GM18502 (cell line): ENCODE results near the gene ACAT2.
"Not testable (repeated sequence)": the region's sequence is repeated elsewhere in the genome, so short reads cannot be mapped to it uniquely, and the experiment has no call there.

ENCODE experiments used
- ATAC-seq: cut with Tn5 transposase; IDR thresholded peaks from one replicate; pipeline ENCODE4 v1.9.1; 2021; ENCODE audit warnings: mild to moderate bottlenecking; ENCODE audit not compliant: unreplicated experiment, poor library complexity

Gene ACAT2

DNA sequence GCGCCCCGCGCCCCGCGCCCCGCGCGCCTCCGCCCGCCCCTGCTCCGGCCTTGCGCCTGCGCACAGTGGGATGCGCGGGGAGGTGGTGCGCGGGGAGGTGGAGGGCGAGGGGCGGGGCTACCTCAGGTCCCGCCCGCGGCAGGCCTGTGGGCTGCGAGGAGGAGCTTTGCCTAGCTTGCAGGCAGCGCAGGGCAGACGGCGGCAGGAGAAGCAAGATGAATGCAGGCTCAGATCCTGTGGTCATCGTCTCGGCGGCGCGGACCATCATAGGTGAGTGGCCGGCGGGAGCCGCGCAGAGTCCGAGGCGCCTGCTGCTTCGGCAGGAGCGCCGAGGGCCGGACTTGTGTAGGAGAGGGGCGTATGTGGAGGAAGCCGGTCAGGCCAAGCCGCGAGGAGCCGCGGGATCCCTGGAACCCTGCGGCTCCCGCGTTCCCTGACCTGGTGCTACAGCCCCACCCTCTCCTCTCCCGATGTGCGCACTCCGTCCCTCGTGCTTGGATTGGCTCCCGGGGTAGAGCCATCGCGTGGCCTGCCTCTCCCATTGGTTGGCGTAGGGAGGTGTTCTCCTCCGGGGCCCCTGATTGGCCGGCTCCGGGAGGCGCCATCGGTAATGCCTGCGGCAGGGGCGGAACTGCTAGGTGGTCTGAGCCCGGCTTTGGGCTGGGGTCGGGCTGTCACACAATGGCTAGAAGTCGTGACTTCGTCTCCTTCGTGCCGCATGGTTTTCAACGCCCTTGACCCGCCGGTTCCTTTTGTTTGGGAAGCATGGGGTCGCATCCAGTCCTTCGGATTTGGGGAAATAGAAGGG is at the start of gene ACAT2:
TSS of gene ACAT2 (plus strand) at position 173 of the 808 bp plus-strand sequence. CDS start at position 216, 43 bp downstream.
- ATAC-seq: peak; percentile 98

DNA sequence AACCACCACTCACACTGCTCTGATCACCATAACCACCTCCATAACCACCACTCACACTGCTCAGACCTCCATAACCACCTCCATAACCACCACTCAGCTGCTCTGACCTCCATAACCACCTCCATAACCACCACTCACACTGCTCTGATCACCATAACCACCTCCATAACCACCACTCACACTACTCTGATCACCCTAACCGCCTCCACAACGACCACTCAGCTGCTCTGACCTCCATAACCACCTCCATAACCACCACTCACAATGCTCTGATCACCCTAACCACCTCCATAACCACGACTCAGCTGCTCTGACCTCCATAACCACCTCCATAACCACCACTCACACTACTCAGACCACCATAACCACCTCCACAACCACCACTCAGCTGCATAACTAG is 49.5 kb upstream of the ACAT2 start:
- ATAC-seq: not testable (repeated sequence)

GRCh38 chr6:159713984-159714383 is 47.9 kb upstream of the ACAT2 start:
- no peak for ATAC-seq

DNA sequence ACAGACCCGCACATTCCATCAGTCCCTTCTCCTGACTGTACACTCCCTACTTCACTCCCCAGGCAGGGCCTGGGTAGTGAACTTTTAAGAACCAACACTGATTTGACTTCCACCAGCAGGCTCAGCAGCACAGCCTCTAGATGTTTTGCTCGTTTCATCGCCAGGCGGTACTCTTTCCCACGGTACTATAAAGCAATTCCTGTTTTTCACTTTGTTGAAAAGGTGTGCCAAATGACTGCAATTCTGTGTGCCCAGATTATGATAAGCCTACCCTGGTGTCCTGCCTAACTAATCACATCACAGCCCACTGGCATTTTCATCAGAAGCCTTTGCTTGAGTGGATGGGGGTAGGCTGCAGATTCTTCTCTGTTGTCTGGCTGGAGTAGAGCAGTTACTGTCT is 47.4 kb upstream of the ACAT2 start:
- ATAC-seq: no peak

DNA sequence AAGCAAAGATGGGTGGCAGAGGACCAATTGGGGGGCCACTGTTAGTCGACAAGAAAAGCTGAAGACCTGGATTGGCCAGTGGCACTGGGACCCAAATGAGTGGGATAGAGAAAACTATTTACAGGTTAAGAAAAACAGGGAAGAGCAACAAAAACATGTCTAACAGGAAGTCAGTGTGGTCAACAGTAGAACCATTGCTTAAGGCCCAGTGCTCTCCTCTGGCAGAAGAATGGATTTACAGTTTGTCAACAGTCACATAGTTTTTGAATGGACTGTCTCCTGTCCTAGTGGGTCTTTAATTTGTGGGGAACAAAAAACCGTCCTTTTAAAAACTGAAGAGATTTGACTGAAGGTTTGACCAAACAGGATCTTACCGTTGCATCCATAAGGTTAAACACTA is 46.7 kb upstream of the ACAT2 start:
- ATAC-seq: no peak

DNA sequence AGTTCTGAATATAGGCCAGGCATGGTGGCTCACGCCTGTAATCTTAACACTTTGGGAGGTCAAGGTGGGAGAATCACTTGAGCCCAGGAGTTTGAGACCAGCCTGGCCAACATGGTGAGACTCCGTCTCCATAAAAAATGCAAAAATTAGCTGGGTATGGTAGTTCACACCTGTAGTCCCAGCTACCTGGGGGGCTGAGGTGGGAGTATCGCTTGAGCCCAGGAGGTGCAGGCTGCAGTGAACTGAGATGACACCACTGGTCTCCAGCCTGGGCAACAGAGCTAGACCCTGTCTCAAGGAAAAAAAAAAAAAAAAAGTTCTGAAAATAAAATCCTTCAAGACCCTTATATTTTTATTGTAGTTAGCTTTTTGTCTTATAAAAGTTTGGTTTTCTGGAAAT is 46.2 kb upstream of the ACAT2 start:
- no peak for ATAC-seq

DNA sequence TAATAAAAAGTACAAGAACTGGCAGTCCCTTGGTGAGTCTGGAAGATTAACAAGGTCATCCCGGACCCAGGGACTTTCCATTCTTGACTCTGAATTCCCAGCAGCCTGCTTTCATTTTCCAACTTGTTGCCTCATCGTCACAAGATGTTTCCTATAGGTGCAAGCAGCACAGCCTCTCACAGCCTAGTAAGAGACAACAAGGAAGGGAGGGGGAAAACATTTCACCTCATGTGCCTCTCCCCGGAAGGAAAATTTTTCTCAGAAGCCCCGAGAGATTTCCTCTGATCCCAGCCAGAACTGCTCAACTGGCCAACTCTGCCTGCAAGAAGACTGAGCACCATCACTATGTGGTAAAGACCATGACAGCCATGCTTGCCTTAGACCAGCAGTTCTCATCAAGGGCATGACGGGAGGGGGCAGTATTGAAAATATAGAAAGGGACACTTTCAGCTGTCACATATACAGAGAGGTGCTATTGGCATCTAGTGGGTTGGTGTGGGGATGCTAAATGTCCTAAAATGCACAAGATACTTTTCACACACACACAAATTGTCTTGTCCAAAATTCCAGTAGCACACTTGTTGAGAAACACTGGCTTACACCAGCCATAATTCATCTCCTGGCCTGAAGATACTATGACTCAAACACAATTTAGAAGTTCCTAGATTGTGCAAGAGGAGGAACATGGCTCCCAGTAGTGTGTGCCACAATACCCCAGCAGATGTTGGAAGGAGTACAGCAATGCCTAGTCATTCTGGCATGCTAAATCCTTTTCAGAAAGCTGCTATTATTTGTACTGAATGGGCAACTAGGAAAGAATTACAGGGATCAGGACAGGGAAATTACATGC is 45.4 kb upstream of the ACAT2 start:
- no peak for ATAC-seq

GRCh38 chr6:159718634-159719033 is 43.2 kb upstream of the ACAT2 start:
- no peak for ATAC-seq

DNA sequence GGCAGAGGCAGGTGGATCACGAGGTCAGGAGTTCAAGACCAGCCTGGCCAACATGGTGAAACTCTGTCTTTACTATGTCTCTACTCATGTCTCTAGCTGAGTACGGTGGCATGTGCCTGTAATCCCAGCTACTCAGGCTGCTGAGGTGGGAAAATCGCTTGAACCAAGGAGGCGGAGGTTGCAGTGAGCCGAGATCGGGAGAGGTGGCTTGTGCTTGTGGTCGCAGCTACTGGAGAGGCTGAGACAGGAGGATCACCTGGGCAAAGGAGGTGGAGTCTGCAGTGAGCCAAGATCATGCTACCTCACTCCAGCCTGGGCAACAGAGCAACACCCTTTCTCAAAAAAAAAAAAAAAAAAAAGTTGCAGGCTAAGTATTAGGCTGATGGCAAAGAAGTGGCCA is 42.6 kb upstream of the ACAT2 start:
- ATAC-seq: no peak

DNA sequence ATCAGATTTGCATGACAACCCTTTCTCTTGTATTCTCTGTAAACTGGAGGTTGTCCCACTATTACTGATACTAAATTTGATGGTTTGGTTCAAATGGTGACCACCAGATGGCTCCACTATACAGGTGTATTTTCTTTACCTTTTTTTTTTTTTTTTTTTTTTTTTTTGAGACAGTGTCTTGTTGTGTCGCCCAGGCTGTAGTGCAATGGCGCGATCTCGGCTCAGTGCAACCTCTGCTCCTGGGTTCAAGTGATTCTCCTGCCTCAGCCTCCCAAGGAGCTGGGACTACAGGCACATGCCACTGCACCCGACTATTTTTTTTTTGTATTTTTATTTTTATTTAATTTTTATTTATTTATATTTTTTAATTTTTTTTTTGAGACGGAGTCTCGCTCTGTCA is 41.1 kb upstream of the ACAT2 start:
- ATAC-seq: no peak

GRCh38 chr6:159721981-159722380 is 39.9 kb upstream of the ACAT2 start:
- ATAC-seq: not testable (repeated sequence)

GRCh38 chr6:159722655-159723054 is 39.2 kb upstream of the ACAT2 start:
- ATAC-seq: no peak

GRCh38 chr6:159723259-159723658 is 38.6 kb upstream of the ACAT2 start:
- ATAC-seq: no peak

- ATAC-seq: no peak
These were observed 37.1 kb upstream of the ACAT2 start for GRCh38 chr6:159724778-159725177.

DNA sequence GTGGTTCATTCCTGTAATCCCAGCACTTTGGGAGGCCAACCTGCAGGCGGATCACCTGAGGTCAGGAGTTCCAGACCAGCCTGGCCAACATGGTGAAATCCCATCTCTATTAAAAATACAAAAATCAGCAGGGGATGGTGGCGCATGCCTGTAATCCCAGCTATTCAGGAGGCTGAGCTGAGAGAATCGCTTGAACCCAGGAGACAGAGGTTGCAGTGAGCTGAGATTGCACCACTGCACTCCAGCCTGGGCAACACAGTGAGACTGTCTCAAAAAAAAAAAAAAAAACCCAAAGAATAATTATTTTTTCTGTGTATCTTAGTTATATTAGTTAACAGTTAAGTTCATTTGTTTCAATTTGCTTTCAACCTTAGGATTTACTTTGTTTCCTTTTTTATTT is 36.6 kb upstream of the ACAT2 start:
- ATAC-seq: not testable (repeated sequence)

GRCh38 chr6:159726255-159726917 is 35.5 kb upstream of the ACAT2 start:
- peak; percentile 29 for ATAC-seq

DNA sequence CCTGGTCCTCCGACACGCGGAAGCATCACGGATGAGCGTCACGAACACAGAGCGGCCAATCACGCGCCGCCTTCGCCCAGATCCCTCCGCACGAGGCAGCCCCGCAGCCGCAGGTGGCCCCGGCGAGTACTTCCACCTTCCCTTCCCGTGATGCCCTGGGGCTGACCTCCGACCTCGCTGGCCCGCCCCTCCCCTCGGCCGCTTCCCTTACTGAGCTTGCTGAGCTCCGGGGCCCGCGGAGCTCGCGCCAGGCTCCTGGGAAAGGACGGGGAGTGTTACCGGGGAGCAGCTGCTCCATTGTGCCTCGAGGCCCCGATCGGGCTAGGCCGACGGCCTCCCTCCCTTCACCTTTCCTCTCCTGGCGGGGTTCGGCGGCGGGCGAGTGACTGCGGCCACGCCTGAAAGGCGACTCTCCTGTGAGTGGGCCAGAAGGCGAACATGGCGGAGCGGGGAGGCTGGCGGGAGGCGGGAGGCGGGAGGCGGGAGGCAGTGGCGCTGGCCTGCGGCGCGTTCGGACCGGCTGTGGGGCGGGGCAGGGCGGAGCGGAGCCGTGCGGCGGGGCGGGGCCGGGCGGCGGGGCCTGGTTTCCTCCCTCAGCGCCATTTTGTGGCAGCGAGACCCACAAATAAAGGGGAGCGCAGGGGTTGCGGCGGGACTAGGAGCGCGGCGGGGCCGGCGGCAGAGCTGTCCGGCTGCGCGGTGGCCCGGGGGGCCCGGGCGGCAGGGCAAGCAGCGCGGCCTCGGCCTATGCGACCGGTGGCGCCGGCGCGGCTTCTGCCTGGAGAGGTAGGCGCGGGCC is 34.7 kb upstream of the ACAT2 start, which contains the start of gene WTAP:
TSS of gene WTAP (plus strand) at position 589 of the 799 bp plus-strand sequence. CDS start 8,760 bp downstream, outside the sequence.
- ATAC-seq: peak; percentile 79

- peak; percentile 38 for ATAC-seq
These were observed 34.0 kb upstream of the ACAT2 start for GRCh38 chr6:159727717-159728445.

DNA sequence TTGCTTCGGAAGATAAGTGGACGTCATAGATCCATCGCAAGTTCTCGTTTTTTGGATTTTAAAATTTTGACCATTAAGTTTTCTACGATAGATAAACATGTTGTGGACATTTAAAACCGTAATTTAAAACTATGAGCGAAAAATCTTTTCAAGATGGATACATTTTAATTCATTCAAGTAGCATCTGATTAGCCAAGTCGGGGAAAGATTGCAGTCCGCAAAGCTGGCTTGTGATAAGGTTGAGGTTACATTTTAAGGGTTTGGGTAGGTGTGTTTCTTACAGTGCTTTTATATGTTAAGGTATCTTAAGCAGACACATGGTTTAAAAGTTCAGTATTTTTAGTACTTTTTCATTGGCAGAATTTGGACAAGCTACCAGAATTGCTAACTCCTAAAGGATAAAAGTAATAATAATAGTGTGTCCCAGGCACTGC is 33.3 kb upstream of the ACAT2 start:
- no peak for ATAC-seq
